ENCODE data around the gene CEMIP. TPM values are rescaled to one million over a fixed set of nuclear protein-coding genes. Genes with fewer than 3 reads are reported as not detected.

The CEMIP gene
- total and polyA plus RNA-seq, 2 of the 4 experiments (the other 2 are of a cell fraction): 63.8 to 78.0 TPM

DNA sequence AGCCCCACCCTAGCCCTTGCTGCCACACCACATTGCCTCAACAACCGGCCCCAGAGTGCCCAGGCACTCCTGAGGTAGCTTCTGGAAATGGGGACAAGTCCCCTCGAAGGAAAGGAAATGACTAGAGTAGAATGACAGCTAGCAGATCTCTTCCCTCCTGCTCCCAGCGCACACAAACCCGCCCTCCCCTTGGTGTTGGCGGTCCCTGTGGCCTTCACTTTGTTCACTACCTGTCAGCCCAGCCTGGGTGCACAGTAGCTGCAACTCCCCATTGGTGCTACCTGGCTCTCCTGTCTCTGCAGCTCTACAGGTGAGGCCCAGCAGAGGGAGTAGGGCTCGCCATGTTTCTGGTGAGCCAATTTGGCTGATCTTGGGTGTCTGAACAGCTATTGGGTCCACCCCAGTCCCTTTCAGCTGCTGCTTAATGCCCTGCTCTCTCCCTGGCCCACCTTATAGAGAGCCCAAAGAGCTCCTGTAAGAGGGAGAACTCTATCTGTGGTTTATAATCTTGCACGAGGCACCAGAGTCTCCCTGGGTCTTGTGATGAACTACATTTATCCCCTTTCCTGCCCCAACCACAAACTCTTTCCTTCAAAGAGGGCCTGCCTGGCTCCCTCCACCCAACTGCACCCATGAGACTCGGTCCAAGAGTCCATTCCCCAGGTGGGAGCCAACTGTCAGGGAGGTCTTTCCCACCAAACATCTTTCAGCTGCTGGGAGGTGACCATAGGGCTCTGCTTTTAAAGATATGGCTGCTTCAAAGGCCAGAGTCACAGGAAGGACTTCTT, 171.3 kb downstream of the CEMIP start:
- Histone ChIP-seq H3K9me3 (ENCODE audit: control insufficient read depth, insufficient read depth, low read length) (no peaks in the 10 kb centered on the region), H3K36me3 (ENCODE audit: control insufficient read depth, insufficient read depth, low read length) (peaks cover 63% of the 10 kb centered on the region), H3K79me1 (ENCODE audit: low read depth in 1 of 2, low read length in 2 of 2) (no peaks in the 10 kb centered on the region), H4K20me1 (ENCODE audit: insufficient read depth, low read length) (peaks cover 61% of the 10 kb centered on the region), H4K91ac (ENCODE audit: insufficient read depth, low read depth, low read length) (no peak overlapping the region), H3K4me3 (ENCODE audit: insufficient read depth, low read depth, low read length) (no peak overlapping the region), H3K56ac (ENCODE audit: extremely low read depth, insufficient read depth, low read length) (no peak overlapping the region), H3K4me2 (ENCODE audit: low read depth, low read length) (no peak overlapping the region), H2BK15ac (ENCODE audit: low read depth, low read length) (no peak overlapping the region), H2BK5ac (ENCODE audit: low read depth, low read length, poor library complexity, severe bottlenecking) (no peak overlapping the region), H3K27ac (ENCODE audit: insufficient read depth, low read length) (no peak overlapping the region), H2AFZ (replicated peaks; ENCODE audit: low read length, poor library complexity) (no peak overlapping the region), H2BK20ac (ENCODE audit: low read depth, low read length) (no peak overlapping the region), H4K5ac (ENCODE audit: low read depth, low read length) (no peak overlapping the region), H2AK5ac (ENCODE audit: low read depth, low read length) (no peak overlapping the region), H3K23ac (ENCODE audit: low read depth, low read length) (no peak overlapping the region), H3K9ac (ENCODE audit: low read depth, low read length) (no peak overlapping the region), H3K27me3 (ENCODE audit: control insufficient read depth, insufficient read depth, low read length) (no peaks in the 10 kb centered on the region), H3K9me1 (ENCODE audit: insufficient read depth, low read length) (peaks cover 18% of the 10 kb centered on the region), H3K14ac (replicated peaks; ENCODE audit: low read depth, low read length) (no peak overlapping the region), H4K8ac (ENCODE audit: low read depth in 2 of 2, low read length in 2 of 2) (no peak overlapping the region), H3K4me1 (ENCODE audit: control insufficient read depth, insufficient read depth, low read length) (peaks cover 4% of the 10 kb centered on the region; the same call in 1 of the 2 replicates), H2BK120ac (ENCODE audit: low read depth, low read length) (no peak overlapping the region), H3K4ac (ENCODE audit: low read depth, low read length) (no peak overlapping the region), H3K18ac (ENCODE audit: low read depth, low read length) (no peak overlapping the region), H2AK9ac (replicated peaks; ENCODE audit: low read depth, low read length, poor library complexity) (no peak overlapping the region)
- BruUV-seq (replicated peaks): no TSS peak
- in situ Hi-C loops (cut with MboI; ENCODE audit: low sequenced_read_pairs) (no loop called here), dilution Hi-C loops (cut with HindIII; ENCODE audit: low sequenced_read_pairs, unreplicated experiment) (no loop called here), intact Hi-C loops (cut with micrococcal nuclease) (no loop called here)
- ATAC-seq (ENCODE audit: low read depth) (no peak), DNase-seq (no peak)
- 100% methylated on average over 3 of the region's 8 CpGs; no CpG with 5 or more reads in 1 of the 2 experiments for WGBS, 2 experiments (ENCODE audit: extremely low coverage in 2 of 2, insufficient read length in 1 of 2)
- TF ChIP-seq USF2 (IDR thresholded peaks at IDR 0.05; ENCODE audit: low read depth, low read length) (no peak), NFE2L2 (IDR thresholded peaks at IDR 0.05; ENCODE audit: low read depth, low read length) (no peak), BHLHE40 (IDR thresholded peaks at IDR 0.05; ENCODE audit: low read depth, low read length) (no peak), FOS (IDR thresholded peaks at IDR 0.05; ENCODE audit: low read depth, low read length) (no peak), CEBPB (IDR thresholded peaks at IDR 0.05; ENCODE audit: low read depth, low read length) (no peak), RAD21 (IDR thresholded peaks at IDR 0.05; ENCODE audit: low read length) (no peak), MAFK (IDR thresholded peaks at IDR 0.05; ENCODE audit: low read depth, low read length) (no peak), MXI1 (IDR thresholded peaks at IDR 0.05; ENCODE audit: borderline replicate concordance, low read depth, low read length) (no peak), MAZ (IDR thresholded peaks at IDR 0.05; ENCODE audit: borderline replicate concordance, low read depth, low read length) (no peak), RCOR1 (IDR thresholded peaks at IDR 0.05; ENCODE audit: insufficient replicate concordance, low read length) (no peak), RFX5 (IDR thresholded peaks at IDR 0.05; ENCODE audit: low read depth, low read length) (no peak), CHD1 (IDR thresholded peaks at IDR 0.05; ENCODE audit: low read depth, low read length) (no peak)
- TF ChIP-seq, protein P1, sequence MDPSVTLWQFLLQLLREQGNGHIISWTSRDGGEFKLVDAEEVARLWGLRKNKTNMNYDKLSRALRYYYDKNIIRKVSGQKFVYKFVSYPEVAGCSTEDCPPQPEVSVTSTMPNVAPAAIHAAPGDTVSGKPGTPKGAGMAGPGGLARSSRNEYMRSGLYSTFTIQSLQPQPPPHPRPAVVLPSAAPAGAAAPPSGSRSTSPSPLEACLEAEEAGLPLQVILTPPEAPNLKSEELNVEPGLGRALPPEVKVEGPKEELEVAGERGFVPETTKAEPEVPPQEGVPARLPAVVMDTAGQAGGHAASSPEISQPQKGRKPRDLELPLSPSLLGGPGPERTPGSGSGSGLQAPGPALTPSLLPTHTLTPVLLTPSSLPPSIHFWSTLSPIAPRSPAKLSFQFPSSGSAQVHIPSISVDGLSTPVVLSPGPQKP (IDR thresholded peaks at IDR 0.05; ENCODE audit: borderline replicate concordance, low read depth, low read length): no peak
- TF ChIP-seq, protein P2, sequence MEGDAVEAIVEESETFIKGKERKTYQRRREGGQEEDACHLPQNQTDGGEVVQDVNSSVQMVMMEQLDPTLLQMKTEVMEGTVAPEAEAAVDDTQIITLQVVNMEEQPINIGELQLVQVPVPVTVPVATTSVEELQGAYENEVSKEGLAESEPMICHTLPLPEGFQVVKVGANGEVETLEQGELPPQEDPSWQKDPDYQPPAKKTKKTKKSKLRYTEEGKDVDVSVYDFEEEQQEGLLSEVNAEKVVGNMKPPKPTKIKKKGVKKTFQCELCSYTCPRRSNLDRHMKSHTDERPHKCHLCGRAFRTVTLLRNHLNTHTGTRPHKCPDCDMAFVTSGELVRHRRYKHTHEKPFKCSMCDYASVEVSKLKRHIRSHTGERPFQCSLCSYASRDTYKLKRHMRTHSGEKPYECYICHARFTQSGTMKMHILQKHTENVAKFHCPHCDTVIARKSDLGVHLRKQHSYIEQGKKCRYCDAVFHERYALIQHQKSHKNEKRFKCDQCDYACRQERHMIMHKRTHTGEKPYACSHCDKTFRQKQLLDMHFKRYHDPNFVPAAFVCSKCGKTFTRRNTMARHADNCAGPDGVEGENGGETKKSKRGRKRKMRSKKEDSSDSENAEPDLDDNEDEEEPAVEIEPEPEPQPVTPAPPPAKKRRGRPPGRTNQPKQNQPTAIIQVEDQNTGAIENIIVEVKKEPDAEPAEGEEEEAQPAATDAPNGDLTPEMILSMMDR (conservative IDR thresholded peaks at IDR 0.05; ENCODE audit: low read depth, low read length): no peak
- ChIA-PET CTCF (no interaction called here), POLR2A (ENCODE audit: unreplicated experiment) (no interaction called here)

All from IMR-90 (cell line).